ENCODE measurements around the gene PARVB. TPM values are rescaled to one million over a fixed set of nuclear protein-coding genes. Genes with fewer than 3 reads are reported as not detected.

Gene PARVB
- total RNA-seq, 4 donors from 2014 or later = 59.5 to 82.0 (median 61.2) TPM

- DNase-seq (ENCODE audit: low spot score) (no peak), ATAC-seq (ENCODE audit: low FRiP score) (no peak)
- no peak for TF ChIP-seq CTCF (IDR thresholded peaks at IDR 0.05)
Observed at GRCh38 chr22:44211256-44211945, 187.3 kb downstream of the PARVB start.

GRCh38 chr22:44211946-44212930 lies 188.1 kb downstream of the PARVB start:
- ATAC-seq (ENCODE audit: low FRiP score) (no peak), DNase-seq (ENCODE audit: low spot score) (no peak)
- TF ChIP-seq CTCF (IDR thresholded peaks at IDR 0.05) = no peak

- DNase-seq (ENCODE audit: low spot score) (no peak), ATAC-seq (ENCODE audit: low FRiP score) (no peak)
- no peak for TF ChIP-seq CTCF (IDR thresholded peaks at IDR 0.05)
Observed at GRCh38 chr22:44212936-44213335, 188.8 kb downstream of the PARVB start.

GRCh38 chr22:44213489-44214043 lies 189.5 kb downstream of the PARVB start:
- ATAC-seq (ENCODE audit: low FRiP score) = no peak
- DNase-seq (ENCODE audit: low spot score) = no peak
- no peak for TF ChIP-seq CTCF (IDR thresholded peaks at IDR 0.05)

GRCh38 chr22:44214187-44214586 lies 190.1 kb downstream of the PARVB start:
- DNase-seq (ENCODE audit: low spot score) (no peak), ATAC-seq (ENCODE audit: low FRiP score) (no peak)
- TF ChIP-seq CTCF (IDR thresholded peaks at IDR 0.05) = no peak

GRCh38 chr22:44214764-44215163 lies 190.7 kb downstream of the PARVB start:
- no peak for ATAC-seq (ENCODE audit: low FRiP score)
- DNase-seq (ENCODE audit: low spot score) = no peak
- no peak for TF ChIP-seq CTCF (IDR thresholded peaks at IDR 0.05)

Data from omental fat pad (tissue), 4 donors.